DMS 273 treated with DMSO at 0.1 percent for 48 hours (cell line): ENCODE measurements around the gene PPFIBP2.

Experiments
- DNase-seq: peaks from one replicate; lab custom pipeline; 2025; lab: John Stamatoyannopoulos, UW

The PPFIBP2 gene

GRCh38 chr11:7603031-7603781, 89.4 kb downstream of the PPFIBP2 start:
- DNase-seq, result no peak

- no peak for DNase-seq
These were observed 90.6 kb downstream of the PPFIBP2 start for GRCh38 chr11:7604331-7604955.

- no peak for DNase-seq
These were observed 91.6 kb downstream of the PPFIBP2 start for GRCh38 chr11:7605186-7605943.

- DNase-seq, result no peak
These were observed 92.7 kb downstream of the PPFIBP2 start for GRCh38 chr11:7606496-7606895.

GRCh38 chr11:7609015-7609414, 95.2 kb downstream of the PPFIBP2 start:
- no peak for DNase-seq

- DNase-seq, result no peak
These were observed 95.7 kb downstream of the PPFIBP2 start for GRCh38 chr11:7609521-7609920.

- DNase-seq, result no peak
These were observed 96.6 kb downstream of the PPFIBP2 start for GRCh38 chr11:7610393-7610792.

- no peak for DNase-seq
These were observed 97.6 kb downstream of the PPFIBP2 start for GRCh38 chr11:7611411-7611810.

GRCh38 chr11:7612056-7612660, 98.4 kb downstream of the PPFIBP2 start:
- DNase-seq, result no peak

- DNase-seq, result no peak
These were observed 99.0 kb downstream of the PPFIBP2 start for GRCh38 chr11:7612661-7613393.

GRCh38 chr11:7613394-7613720, 99.6 kb downstream of the PPFIBP2 start:
- no peak for DNase-seq

GRCh38 chr11:7614656-7615055, 100.9 kb downstream of the PPFIBP2 start:
- no peak for DNase-seq

GRCh38 chr11:7617032-7617431, 103.2 kb downstream of the PPFIBP2 start:
- no peak for DNase-seq

- no peak for DNase-seq
These were observed 105.5 kb downstream of the PPFIBP2 start for GRCh38 chr11:7619322-7619721.

- no peak for DNase-seq
These were observed 107.3 kb downstream of the PPFIBP2 start for GRCh38 chr11:7621090-7621489.

- no peak for DNase-seq
These were observed 107.8 kb downstream of the PPFIBP2 start for GRCh38 chr11:7621554-7621953.

- DNase-seq, result no peak
These were observed 108.9 kb downstream of the PPFIBP2 start for GRCh38 chr11:7622721-7623120.

- no peak for DNase-seq
These were observed 114.9 kb downstream of the PPFIBP2 start for GRCh38 chr11:7628660-7629059.

- no peak for DNase-seq
These were observed 116.2 kb downstream of the PPFIBP2 start for GRCh38 chr11:7630002-7630401.

GRCh38 chr11:7632211-7632610, 118.4 kb downstream of the PPFIBP2 start:
- no peak for DNase-seq

- no peak for DNase-seq
These were observed 121.3 kb downstream of the PPFIBP2 start for GRCh38 chr11:7635137-7635536.

- no peak for DNase-seq
These were observed 121.9 kb downstream of the PPFIBP2 start for GRCh38 chr11:7635708-7636107.
